Astrocyte (in vitro differentiated cells and primary cell): ENCODE results near the gene MISP. TPM values are rescaled to one million over a fixed set of nuclear protein-coding genes. Genes with fewer than 3 reads are reported as not detected.

ENCODE experiments used
- DNase-seq: peaks from one replicate; pipeline ENCODE4 v3.0.0-alpha.2; 2010; ENCODE audit warnings: low read depth
- FAIRE-seq: peaks from 2 replicates; lab custom pipeline; 2011; peaks lifted over from hg19 to GRCh38; lab: Jason Lieb, UNC
- H2AFZ ChIP-seq: 2 replicates; pipeline ENCODE4 v1.6.0; 2012; ENCODE audit warnings: low read depth, low read length, inconsistent platforms
- H3K27ac ChIP-seq: 2 replicates; pipeline ENCODE4 v1.5.1; 2011; ENCODE audit warnings: low read depth, low read length, inconsistent platforms
- H3K27me3 ChIP-seq: 2 replicates; pipeline ENCODE4 v1.6.0; 2011; ENCODE audit warnings: low read length, inconsistent platforms; ENCODE audit not compliant: insufficient read depth
- H3K36me3 ChIP-seq: 2 replicates; pipeline ENCODE4 v1.5.1; 2011; ENCODE audit warnings: low read length, inconsistent platforms; ENCODE audit not compliant: insufficient read depth
- H3K4me1 ChIP-seq: 2 replicates; pipeline ENCODE4 v1.5.1; 2011; ENCODE audit warnings: low read length, inconsistent platforms; ENCODE audit not compliant: insufficient read depth
- H3K4me2 ChIP-seq: 2 replicates; pipeline ENCODE4 v1.6.0; 2012; ENCODE audit warnings: low read length, inconsistent platforms
- H3K4me3 ChIP-seq: 2 replicates; pipeline ENCODE4 v1.5.1; 2011; ENCODE audit warnings: low read depth, mild to moderate bottlenecking, low read length, inconsistent platforms; ENCODE audit not compliant: insufficient read depth
- H3K79me2 ChIP-seq: 2 replicates; pipeline ENCODE4 v1.6.0; 2012; ENCODE audit warnings: mild to moderate bottlenecking, low read length, inconsistent platforms; ENCODE audit not compliant: insufficient read depth
- H3K9ac ChIP-seq: 2 replicates; pipeline ENCODE4 v1.6.0; 2012; ENCODE audit warnings: mild to moderate bottlenecking, low read length, inconsistent platforms
- H3K9me3 ChIP-seq: 2 replicates; pipeline ENCODE4 v1.5.1; 2012; ENCODE audit warnings: low read depth, mild to moderate bottlenecking, low read length, inconsistent platforms; ENCODE audit not compliant: insufficient read depth
- H4K20me1 ChIP-seq: 2 replicates; pipeline ENCODE4 v1.6.0; 2012; ENCODE audit warnings: low read length, inconsistent platforms; ENCODE audit not compliant: insufficient read depth
- H3K27ac Mint-ChIP-seq: one replicate; pipeline ENCODE4 v1.8.0; 2021; ENCODE audit warnings: mild to moderate bottlenecking, mixed read lengths; ENCODE audit not compliant: unreplicated experiment
- H3K27me3 Mint-ChIP-seq: one replicate; pipeline ENCODE4 v1.8.0; 2021; ENCODE audit warnings: low read depth, mixed read lengths; ENCODE audit not compliant: unreplicated experiment
- H3K36me3 Mint-ChIP-seq: one replicate; pipeline ENCODE4 v1.8.0; 2021; ENCODE audit warnings: low read depth, mixed read lengths; ENCODE audit not compliant: unreplicated experiment
- H3K4me1 Mint-ChIP-seq: one replicate; pipeline ENCODE4 v1.8.0; 2021; ENCODE audit warnings: low read depth, mixed read lengths; ENCODE audit not compliant: unreplicated experiment
- H3K4me3 Mint-ChIP-seq: one replicate; pipeline ENCODE4 v1.8.0; 2021; ENCODE audit warnings: mild to moderate bottlenecking, moderate library complexity, mixed read lengths; ENCODE audit not compliant: unreplicated experiment
- H3K9me3 Mint-ChIP-seq: one replicate; pipeline ENCODE4 v1.8.0; 2021; ENCODE audit warnings: mild to moderate bottlenecking, mixed read lengths; ENCODE audit not compliant: unreplicated experiment
- CTCF ChIP-seq: IDR thresholded peaks from 2 replicates; pipeline ENCODE4 v1.5.1; 2011; ENCODE audit warnings: low read depth, mild to moderate bottlenecking, inconsistent platforms, low read length, moderate library complexity; ENCODE audit not compliant: insufficient read depth
- EZH2 ChIP-seq: IDR thresholded peaks from 2 replicates; pipeline ENCODE4 v1.6.1; 2012; ENCODE audit warnings: mild to moderate bottlenecking, low read length, inconsistent platforms; ENCODE audit not compliant: insufficient read depth
- total RNA-seq: library from RNA; stranded (reverse); gene quantifications from 2 replicates; pipeline ENCODE4 v1.2.1, GENCODE V29; 2021

Gene MISP
- total RNA-seq, 1 donor from 2014 or later, result 0.43 TPM

- DNase-seq (no peak), FAIRE-seq (no peak)
- Histone ChIP-seq H3K4me1 (peaks cover 5% of the 10 kb centered on the region), H2AFZ (no peak overlapping the region), H3K4me3 (no peak overlapping the region), H3K79me2 (no peaks in the 10 kb centered on the region), H3K27ac (no peak overlapping the region), H3K36me3 (no peaks in the 10 kb centered on the region), H3K27me3 (no peaks in the 10 kb centered on the region), H3K9ac (no peak overlapping the region), H3K9me3 (peaks cover 6% of the 10 kb centered on the region), H4K20me1 (no peaks in the 10 kb centered on the region), H3K4me2 (no peak overlapping the region)
- Mint-ChIP-seq H3K4me3 (no peak overlapping the region), H3K4me1 (peaks cover 1% of the 10 kb centered on the region), H3K9me3 (peaks cover 20% of the 10 kb centered on the region), H3K27me3 (peaks cover 6% of the 10 kb centered on the region), H3K36me3 (peaks cover 4% of the 10 kb centered on the region), H3K27ac (no peak overlapping the region)
- TF ChIP-seq CTCF (no peak), EZH2 (no peak)
Observed at GRCh38 chr19:757811-758668, 7.1 kb downstream of the MISP start.

DNA sequence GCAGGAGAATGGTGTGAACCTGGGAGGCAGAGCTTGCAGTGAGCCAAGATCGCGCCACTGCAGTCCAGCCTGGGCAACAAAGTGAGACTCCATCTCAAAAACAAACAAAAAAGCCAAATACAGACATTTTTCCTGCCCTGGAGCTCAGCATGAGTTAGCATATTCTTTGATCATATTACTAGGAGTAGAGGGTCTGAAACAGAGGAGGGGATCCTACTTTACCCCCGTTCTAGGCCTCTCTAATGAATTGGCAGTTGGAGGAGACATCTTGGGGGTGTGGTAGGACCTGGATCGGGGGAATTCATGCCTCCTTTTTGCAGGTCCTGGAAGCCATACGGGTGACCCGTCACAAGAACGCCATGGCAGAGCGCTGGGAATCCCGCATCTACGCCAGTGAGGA lies 12.3 kb downstream of the MISP start:
- Mint-ChIP-seq H3K36me3 (peaks cover 2% of the 10 kb centered on the region), H3K4me3 (no peak overlapping the region), H3K27ac (no peak overlapping the region), H3K27me3 (peaks cover 6% of the 10 kb centered on the region), H3K4me1 (no peaks in the 10 kb centered on the region), H3K9me3 (peaks cover 7% of the 10 kb centered on the region)
- Histone ChIP-seq H3K79me2 (no peaks in the 10 kb centered on the region), H3K27me3 (no peaks in the 10 kb centered on the region), H3K9ac (no peak overlapping the region), H3K36me3 (no peaks in the 10 kb centered on the region), H3K4me3 (no peak overlapping the region), H3K9me3 (peaks cover 5% of the 10 kb centered on the region), H4K20me1 (no peaks in the 10 kb centered on the region), H3K4me2 (no peak overlapping the region), H3K27ac (no peak overlapping the region), H2AFZ (no peak overlapping the region), H3K4me1 (no peaks in the 10 kb centered on the region)
- TF ChIP-seq EZH2 (no peak), CTCF (no peak)
- no peak for FAIRE-seq
- no peak for DNase-seq

- peaks cover 5% of the 10 kb centered on the region for H3K4me1 Mint-ChIP-seq
- peaks cover 6% of the 10 kb centered on the region for H3K27me3 Mint-ChIP-seq
- no peak for TF ChIP-seq CTCF
- TF ChIP-seq EZH2, result no peak
- DNase-seq (no peak), FAIRE-seq (no peak)
- Histone ChIP-seq H3K4me1 (peaks cover 5% of the 10 kb centered on the region), H3K9ac (no peak overlapping the region), H3K4me3 (no peak overlapping the region), H3K79me2 (no peaks in the 10 kb centered on the region), H3K4me2 (no peak overlapping the region), H2AFZ (no peak overlapping the region), H3K27me3 (no peaks in the 10 kb centered on the region), H3K9me3 (no peaks in the 10 kb centered on the region), H3K27ac (no peak overlapping the region), H4K20me1 (no peaks in the 10 kb centered on the region), H3K36me3 (no peaks in the 10 kb centered on the region)
- no peak overlapping the region for H3K27ac Mint-ChIP-seq
- no peaks in the 10 kb centered on the region for H3K36me3 Mint-ChIP-seq
- no peak overlapping the region for H3K4me3 Mint-ChIP-seq
- peaks cover 5% of the 10 kb centered on the region for H3K9me3 Mint-ChIP-seq
Observed at GRCh38 chr19:763869-764268, 13.0 kb downstream of the MISP start.
